NCI-H2196 treated with DMSO at 0.1 percent for 48 hours (cell line): Measurements from ENCODE around the gene TMEM108.

Experiments used
- DNase-seq: peaks from one replicate; lab custom pipeline; 2025; ENCODE audit not compliant: unreplicated experiment; lab: John Stamatoyannopoulos, UW

Gene TMEM108

GRCh38 chr3:133113927-133114597 lies 75.9 kb downstream of the TMEM108 start:
- DNase-seq, result no peak

- no peak for DNase-seq
Observed at GRCh38 chr3:133115176-133115575, 77.0 kb downstream of the TMEM108 start.

GRCh38 chr3:133117342-133117741 lies 79.2 kb downstream of the TMEM108 start:
- DNase-seq, result no peak

- DNase-seq, result no peak
Observed at GRCh38 chr3:133119176-133119575, 81.0 kb downstream of the TMEM108 start.

GRCh38 chr3:133121450-133121849 lies 83.3 kb downstream of the TMEM108 start:
- DNase-seq, result no peak

GRCh38 chr3:133123636-133124035 lies 85.4 kb downstream of the TMEM108 start:
- no peak for DNase-seq

GRCh38 chr3:133124511-133124910 lies 86.3 kb downstream of the TMEM108 start:
- no peak for DNase-seq

GRCh38 chr3:133125171-133125570 lies 87.0 kb downstream of the TMEM108 start:
- no peak for DNase-seq

GRCh38 chr3:133125802-133126201 lies 87.6 kb downstream of the TMEM108 start:
- DNase-seq, result no peak

GRCh38 chr3:133127381-133127780 lies 89.2 kb downstream of the TMEM108 start:
- no peak for DNase-seq

- DNase-seq, result no peak
Observed at GRCh38 chr3:133130168-133130567, 92.0 kb downstream of the TMEM108 start.

GRCh38 chr3:133135306-133135705 lies 97.1 kb downstream of the TMEM108 start:
- DNase-seq, result no peak

GRCh38 chr3:133136114-133137041 lies 98.2 kb downstream of the TMEM108 start:
- no peak for DNase-seq

- no peak for DNase-seq
Observed at GRCh38 chr3:133137042-133137996, 99.1 kb downstream of the TMEM108 start.

- DNase-seq, result no peak
Observed at GRCh38 chr3:133138017-133138416, 99.8 kb downstream of the TMEM108 start.

GRCh38 chr3:133152056-133152455 lies 113.9 kb downstream of the TMEM108 start:
- DNase-seq, result no peak

- DNase-seq, result no peak
Observed at GRCh38 chr3:133152681-133153220, 114.6 kb downstream of the TMEM108 start.

GRCh38 chr3:133153382-133153781 lies 115.2 kb downstream of the TMEM108 start:
- DNase-seq, result no peak

- DNase-seq, result no peak
Observed at GRCh38 chr3:133157716-133158115, 119.5 kb downstream of the TMEM108 start.

- no peak for DNase-seq
Observed at GRCh38 chr3:133158686-133159085, 120.5 kb downstream of the TMEM108 start.
